NT2/D1 (cell line): ENCODE measurements around the gene TXK.

ENCODE experiments used
- DNase-seq: peaks from one replicate; pipeline ENCODE4 v3.0.0-alpha.2; 2011; ENCODE audit warnings: low read depth, low spot score
- H3K27me3 ChIP-seq: 2 replicates; pipeline ENCODE4 v1.6.0; 2011; ENCODE audit warnings: mild to moderate bottlenecking; ENCODE audit not compliant: insufficient read length, insufficient read depth
- H3K36me3 ChIP-seq: 2 replicates; pipeline ENCODE4 v1.6.1; 2011; ENCODE audit warnings: mild to moderate bottlenecking, low read length, mixed read lengths; ENCODE audit not compliant: insufficient read depth, insufficient read length
- H3K4me1 ChIP-seq: 2 replicates; pipeline ENCODE4 v1.5.1; 2011; ENCODE audit not compliant: insufficient read depth, insufficient read length
- H3K4me3 ChIP-seq: 2 replicates; pipeline ENCODE4 v1.5.1; 2011; ENCODE audit warnings: low read depth; ENCODE audit not compliant: insufficient read length
- H3K9ac ChIP-seq: 2 replicates; pipeline ENCODE4 v1.6.0; 2011; ENCODE audit warnings: low read depth; ENCODE audit not compliant: insufficient read length
- H3K9me3 ChIP-seq: 2 replicates; pipeline ENCODE4 v1.5.1; 2011; ENCODE audit warnings: mild to moderate bottlenecking, low read length; ENCODE audit not compliant: insufficient read depth
- SUZ12 ChIP-seq: IDR thresholded peaks from 2 replicates; pipeline ENCODE4 v1.6.1; 2011; ENCODE audit not compliant: insufficient read length, insufficient read depth; ENCODE audit errors: extremely low read depth
- YY1 ChIP-seq: IDR thresholded peaks from 2 replicates; pipeline ENCODE4 v1.6.1; 2011; ENCODE audit not compliant: insufficient read length, insufficient read depth
- ZNF274 ChIP-seq: IDR thresholded peaks from 2 replicates; pipeline ENCODE4 v1.6.1; 2011; ENCODE audit warnings: mild to moderate bottlenecking, low read depth, low read length

TXK gene

GRCh38 chr4:48017108-48017571, 116.9 kb downstream of the TXK start:
- Histone ChIP-seq H3K4me1 (no peaks in the 10 kb centered on the region), H3K9ac (peak overlapping the region; percentile 82), H3K9me3 (peaks cover 6% of the 10 kb centered on the region; the same call in 1 of the 2 replicates), H3K36me3 (no peaks in the 10 kb centered on the region), H3K27me3 (peaks cover 29% of the 10 kb centered on the region), H3K4me3 (peak overlapping the region; percentile 65)
- DNase-seq = no peak
- no peak for TF ChIP-seq SUZ12
- TF ChIP-seq ZNF274 = no peak
- TF ChIP-seq YY1 = no peak
